Liver (tissue), 9 donors: Measurements from ENCODE around the gene DNAL4. TPM values are rescaled to one million over a fixed set of nuclear protein-coding genes. Genes with fewer than 3 reads are reported as not detected.

Experiments used
- DNase-seq: peaks from one replicate; pipeline ENCODE4 v3.0.0-alpha.2; 2017; ENCODE audit warnings: low spot score
- H3K27ac ChIP-seq, 2 donors: one replicate each; pipeline ENCODE4 v1.7.0; 2013; ENCODE audit warnings: inconsistent platforms in 2 of 2, low read length in 2 of 2, control low read depth in 1 of 2, low read depth in 1 of 2, mild to moderate bottlenecking in 1 of 2
- H3K27me3 ChIP-seq, 4 donors: one replicate each; pipeline versions ENCODE4 v1.6.1 to v1.7.0; 2013; ENCODE audit warnings: low read length in 3 of 4, inconsistent platforms in 1 of 4, mild to moderate bottlenecking in 1 of 4, moderate library complexity in 1 of 4; ENCODE audit not compliant: control insufficient read depth in 4 of 4, insufficient read depth in 4 of 4
- H3K36me3 ChIP-seq, 4 donors: one replicate each; pipeline versions ENCODE4 v1.6.1 to v1.7.0; 2013; ENCODE audit warnings: low read length in 3 of 4, mild to moderate bottlenecking in 3 of 4, low read depth in 1 of 4, moderate library complexity in 1 of 4; ENCODE audit not compliant: control insufficient read depth in 4 of 4, insufficient read depth in 3 of 4
- H3K4me1 ChIP-seq, 4 donors: one replicate each; pipeline versions ENCODE4 v1.6.1 to v1.7.0; 2013; ENCODE audit warnings: low read length in 3 of 4, mild to moderate bottlenecking in 3 of 4, moderate library complexity in 1 of 4; ENCODE audit not compliant: control insufficient read depth in 4 of 4, insufficient read depth in 4 of 4
- H3K4me3 ChIP-seq, 3 donors: one replicate each; pipeline versions ENCODE4 v1.6.1 to v1.7.0; 2013; ENCODE audit warnings: low read length in 3 of 3, control low read depth in 1 of 3, low read depth in 1 of 3, mild to moderate bottlenecking in 1 of 3
- H3K9ac ChIP-seq, 2 donors: one replicate each; pipeline ENCODE4 v1.7.0; 2013; ENCODE audit warnings: low read length in 2 of 2, mild to moderate bottlenecking in 2 of 2, moderate library complexity in 2 of 2, control low read depth in 1 of 2, low read depth in 1 of 2
- H3K9me3 ChIP-seq, 4 donors: one replicate each; pipeline versions ENCODE4 v1.6.1 to v1.7.0; 2013; ENCODE audit warnings: low read length in 3 of 4; ENCODE audit not compliant: control insufficient read depth in 4 of 4
- ATF3 ChIP-seq: IDR thresholded peaks from 2 replicates; pipeline ENCODE4 v1.6.1; 2016; ENCODE audit warnings: antibody characterized with exemption
- GABPA ChIP-seq, 2 donors: IDR thresholded peaks in 1 of 2; conservative IDR thresholded peaks in 1 of 2; 2 replicates each; pipeline ENCODE4 v1.6.1; 2016; ENCODE audit warnings: antibody characterized with exemption in 2 of 2, mild to moderate bottlenecking in 1 of 2, moderate library complexity in 1 of 2
- HNF4A ChIP-seq, 2 donors: conservative IDR thresholded peaks; 2 replicates each; pipeline ENCODE4 v1.6.1; 2016; ENCODE audit warnings: antibody characterized with exemption in 2 of 2, mild to moderate bottlenecking in 2 of 2
- JUND ChIP-seq, 2 donors: IDR thresholded peaks; 2 replicates each; pipeline ENCODE4 v1.6.1; 2016; ENCODE audit warnings: antibody characterized with exemption in 2 of 2
- RAD21 ChIP-seq, 2 donors: IDR thresholded peaks; 2 replicates each; pipeline ENCODE4 v1.6.1; 2016; ENCODE audit warnings: antibody characterized with exemption in 2 of 2, mild to moderate bottlenecking in 2 of 2
- REST ChIP-seq: IDR thresholded peaks from 2 replicates; pipeline ENCODE4 v1.6.1; 2016; ENCODE audit warnings: antibody characterized with exemption, mild to moderate bottlenecking
- RXRA ChIP-seq, 2 donors: IDR thresholded peaks; 2 replicates each; pipeline ENCODE4 v1.6.1; 2017 to 2018; ENCODE audit warnings: antibody characterized with exemption in 2 of 2, mild to moderate bottlenecking in 1 of 2
- SP1 ChIP-seq: IDR thresholded peaks from 2 replicates; pipeline ENCODE4 v1.6.1; 2018; ENCODE audit warnings: antibody characterized with exemption, mild to moderate bottlenecking
- TAF1 ChIP-seq: conservative IDR thresholded peaks from 2 replicates; pipeline ENCODE4 v1.6.1; 2016; ENCODE audit warnings: antibody characterized with exemption, mild to moderate bottlenecking
- YY1 ChIP-seq: IDR thresholded peaks from 2 replicates; pipeline ENCODE4 v1.6.1; 2016; ENCODE audit warnings: antibody characterized with exemption, mild to moderate bottlenecking
- ZBTB33 ChIP-seq: IDR thresholded peaks from 2 replicates; pipeline ENCODE4 v1.6.1; 2016; ENCODE audit warnings: antibody characterized with exemption
- WGBS: extraction: QIAGEN DNeasy Blood & Tissue Kit; methylation state at CpG from one replicate; pipeline ENCODE4 v1.1.7; 2013; 5-methylcytosine and 5-hydroxymethylcytosine counted together
- polyA plus RNA-seq, 2 donors: library from polyadenylated mRNA; stranded (reverse) in 1 of 2; unstranded in 1 of 2; fragments of 200-250 nt in 1 of 2; fragments of >200 nt in 1 of 2; fragmentation: Nextera tagmentation in 1 of 2; extraction: Ambion mirVana in 1 of 2; gene quantifications; one replicate each; pipeline versions ENCODE4 v1.2.1 to v1.2.3, GENCODE V29; 2013 to 2015
- total RNA-seq, 2 donors: library from RNA; depleted of rRNA; stranded (reverse); fragments of >200 nt; gene quantifications; one replicate each; pipeline ENCODE4 v1.2.3, GENCODE V29; 2014
- donor health status: healthy.
- donor health status: healthy.
- donor health status: healthy.
- donor health status: healthy.
- donor health status: healthy.

The DNAL4 gene
- total and polyA plus RNA-seq, 4 donors, result 4.0 to 5.6 (median 4.9) TPM

- peaks cover 50 to 83% (median 66%) of the 10 kb centered on the region in 4 donors for H3K36me3 ChIP-seq
- peaks cover 11 to 41% (median 30%) of the 10 kb centered on the region in 4 donors for H3K4me1 ChIP-seq
- H3K9ac ChIP-seq, result no peak overlapping the region
- no peaks in the 10 kb centered on the region for H3K9me3 ChIP-seq
- no peaks in the 10 kb centered on the region for H3K27me3 ChIP-seq
- H3K27ac ChIP-seq, result no peak overlapping the region
- no peak for DNase-seq
- 95% methylated on average over 18 of the region's 18 CpGs for WGBS
- TF ChIP-seq JUND (IDR thresholded peaks at IDR 0.05) (no peak), ATF3 (no peak), RXRA (IDR thresholded peaks at IDR 0.05) (no peak), ZBTB33 (no peak)
- H3K4me3 ChIP-seq, result no peak overlapping the region
These were observed 55.4 kb downstream of the DNAL4 start for GRCh38 chr22:38738475-38739070.

- Histone ChIP-seq H3K27me3 (no peaks in the 10 kb centered on the region), H3K4me1 (peaks cover 21 to 51% (median 39%) of the 10 kb centered on the region in 4 donors), H3K27ac (no peak overlapping the region), H3K4me3 (no peak overlapping the region), H3K9ac (no peak overlapping the region), H3K36me3 (peaks cover 53 to 73% (median 58%) of the 10 kb centered on the region in 4 donors), H3K9me3 (no peaks in the 10 kb centered on the region)
- WGBS, result 85% methylated on average over 21 of the region's 21 CpGs
- no peak for DNase-seq
- TF ChIP-seq TAF1, result no peak
- TF ChIP-seq SP1, result no peak
- no peak for TF ChIP-seq REST
- no peak for TF ChIP-seq ZBTB33
- TF ChIP-seq RXRA (IDR thresholded peaks at IDR 0.05), result no peak
- TF ChIP-seq GABPA (IDR thresholded peaks at IDR 0.05 in 1 of 2, conservative IDR thresholded peaks at IDR 0.05 in 1 of 2), result no peak
- TF ChIP-seq YY1, result no peak
- TF ChIP-seq HNF4A (conservative IDR thresholded peaks at IDR 0.05), result no peak
- TF ChIP-seq RAD21 (IDR thresholded peaks at IDR 0.05), result no peak
These were observed 56.5 kb downstream of the DNAL4 start for GRCh38 chr22:38737302-38738060.
